ENCODE results near the gene LOXL1.

LOXL1 gene

GRCh38 chr15:73930790-73931281 lies 4.6 kb downstream of the LOXL1 start:
- Histone ChIP-seq H3K79me2 (ENCODE audit: insufficient read depth, low read depth) (no peaks in the 10 kb centered on the region), H3K4me3 (IDR thresholded peaks at IDR 0.05; ENCODE audit: insufficient read depth, low read depth, low read length) (no peak overlapping the region), H3K9ac (no peak overlapping the region), H3K4me2 (no peak overlapping the region), H2AFZ (ENCODE audit: low read depth) (no peak overlapping the region), H3K27ac (no peak overlapping the region), H3K27me3 (ENCODE audit: insufficient read depth, low read depth) (peaks cover 11% of the 10 kb centered on the region; the same call in 1 of the 2 replicates), H4K20me1 (ENCODE audit: insufficient read depth) (no peaks in the 10 kb centered on the region), H3K36me3 (ENCODE audit: insufficient read depth) (no peaks in the 10 kb centered on the region), H3K4me1 (ENCODE audit: low read depth, poor library complexity, severe bottlenecking) (no peaks in the 10 kb centered on the region)
- no peak for TF ChIP-seq CTCF (conservative IDR thresholded peaks at IDR 0.05; ENCODE audit: low read depth, low read length)

- Histone ChIP-seq H2AFZ (ENCODE audit: low read depth) (no peak overlapping the region), H3K4me1 (ENCODE audit: low read depth, poor library complexity, severe bottlenecking) (no peaks in the 10 kb centered on the region), H3K4me2 (no peak overlapping the region), H4K20me1 (ENCODE audit: insufficient read depth) (no peaks in the 10 kb centered on the region), H3K27me3 (ENCODE audit: insufficient read depth, low read depth) (peaks cover 11% of the 10 kb centered on the region; the same call in 1 of the 2 replicates), H3K4me3 (IDR thresholded peaks at IDR 0.05; ENCODE audit: insufficient read depth, low read depth, low read length) (no peak overlapping the region), H3K27ac (no peak overlapping the region), H3K79me2 (ENCODE audit: insufficient read depth, low read depth) (no peaks in the 10 kb centered on the region), H3K36me3 (ENCODE audit: insufficient read depth) (no peaks in the 10 kb centered on the region), H3K9ac (no peak overlapping the region)
- no peak for TF ChIP-seq CTCF (conservative IDR thresholded peaks at IDR 0.05; ENCODE audit: low read depth, low read length)
Measured at GRCh38 chr15:73931441-73931840, 5.2 kb downstream of the LOXL1 start.

GRCh38 chr15:73932381-73933191 lies 6.3 kb downstream of the LOXL1 start:
- H3K4me3 ChIP-seq (IDR thresholded peaks at IDR 0.05; ENCODE audit: insufficient read depth, low read depth, low read length), result no peak overlapping the region
- H3K36me3 ChIP-seq (ENCODE audit: insufficient read depth), result no peaks in the 10 kb centered on the region
- H2AFZ ChIP-seq (ENCODE audit: low read depth), result no peak overlapping the region
- H3K4me1 ChIP-seq (ENCODE audit: low read depth, poor library complexity, severe bottlenecking), result no peaks in the 10 kb centered on the region
- H3K27me3 ChIP-seq (ENCODE audit: insufficient read depth, low read depth), result peaks cover 11% of the 10 kb centered on the region; the same call in 1 of the 2 replicates
- H4K20me1 ChIP-seq (ENCODE audit: insufficient read depth), result no peaks in the 10 kb centered on the region
- H3K4me2 ChIP-seq, result no peak overlapping the region
- no peak overlapping the region for H3K27ac ChIP-seq
- no peak for TF ChIP-seq CTCF (conservative IDR thresholded peaks at IDR 0.05; ENCODE audit: low read depth, low read length)
- no peaks in the 10 kb centered on the region for H3K79me2 ChIP-seq (ENCODE audit: insufficient read depth, low read depth)
- no peak overlapping the region for H3K9ac ChIP-seq

GRCh38 chr15:73934281-73934680 lies 8.0 kb downstream of the LOXL1 start:
- Histone ChIP-seq H4K20me1 (ENCODE audit: insufficient read depth) (no peaks in the 10 kb centered on the region), H3K79me2 (ENCODE audit: insufficient read depth, low read depth) (no peaks in the 10 kb centered on the region), H3K4me3 (IDR thresholded peaks at IDR 0.05; ENCODE audit: insufficient read depth, low read depth, low read length) (no peak overlapping the region), H3K27ac (no peak overlapping the region), H3K27me3 (ENCODE audit: insufficient read depth, low read depth) (peaks cover 5% of the 10 kb centered on the region; the same call in 1 of the 2 replicates), H2AFZ (ENCODE audit: low read depth) (no peak overlapping the region), H3K4me2 (no peak overlapping the region), H3K9ac (no peak overlapping the region), H3K4me1 (ENCODE audit: low read depth, poor library complexity, severe bottlenecking) (no peaks in the 10 kb centered on the region), H3K36me3 (ENCODE audit: insufficient read depth) (no peaks in the 10 kb centered on the region)
- no peak for TF ChIP-seq CTCF (conservative IDR thresholded peaks at IDR 0.05; ENCODE audit: low read depth, low read length)

Data from KMS-11 (cell line).